ENCODE measurements around the gene COL12A1. TPM values are rescaled to one million over a fixed set of nuclear protein-coding genes. Genes with fewer than 3 reads are reported as not detected.

COL12A1 gene
- total RNA-seq, 1 experiment from 2014 or later, result 0.96 TPM

DNA sequence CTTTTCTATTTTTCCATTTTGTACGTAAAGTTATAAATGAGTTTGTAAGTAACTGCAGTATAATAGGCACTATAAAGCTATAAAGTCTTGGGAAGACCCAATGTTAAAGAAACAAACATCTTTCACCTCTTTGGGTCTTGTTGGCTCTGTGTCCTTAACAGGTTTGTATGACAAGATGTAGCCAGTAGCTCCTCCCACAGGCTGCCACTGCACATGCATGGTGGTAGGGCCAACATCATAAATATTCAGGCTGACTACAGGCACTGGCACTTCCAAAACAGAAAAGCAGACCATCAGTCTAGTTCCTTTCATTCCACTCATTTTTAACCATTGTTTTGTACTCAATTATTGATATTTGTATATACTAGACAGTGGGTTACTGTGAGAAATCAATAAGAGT is 59.9 kb downstream of the COL12A1 start:
- Histone ChIP-seq H2AFZ (ENCODE audit: low read length) (no peak overlapping the region), H3K18ac (ENCODE audit: insufficient read length, low read depth, low read length) (no peak overlapping the region), H3K27me3 (ENCODE audit: insufficient read depth, low read length) (no peaks in the 10 kb centered on the region), H3K23ac (ENCODE audit: insufficient read length, low read depth, low read length) (no peak overlapping the region), H4K5ac (ENCODE audit: insufficient read length, low read depth, low read length) (no peak overlapping the region), H3K79me1 (ENCODE audit: insufficient read depth, low read depth, low read length, poor library complexity, severe bottlenecking) (no peaks in the 10 kb centered on the region), H2BK120ac (ENCODE audit: low read depth, low read length, poor library complexity, severe bottlenecking) (no peak overlapping the region), H3K23me2 (ENCODE audit: insufficient read length, low read depth, low read length, poor library complexity, severe bottlenecking) (no peaks in the 10 kb centered on the region), H3K14ac (ENCODE audit: insufficient read depth, low read length) (no peak overlapping the region), H4K91ac (ENCODE audit: insufficient read length, low read depth, low read length) (no peak overlapping the region), H4K20me1 (ENCODE audit: control insufficient read depth, insufficient read depth, insufficient read length) (no peaks in the 10 kb centered on the region), H3K9me3 (ENCODE audit: control insufficient read depth, low read depth, low read length) (no peaks in the 10 kb centered on the region), H2BK15ac (ENCODE audit: low read depth, low read length) (no peak overlapping the region), H3K79me2 (ENCODE audit: insufficient read depth, low read length) (no peaks in the 10 kb centered on the region), H3K4me2 (ENCODE audit: insufficient read depth, insufficient read length, low read length) (no peak overlapping the region), H2BK12ac (ENCODE audit: insufficient read length, low read depth, low read length) (no peak overlapping the region), H4K8ac (replicated peaks; ENCODE audit: insufficient read length, low read depth, low read length) (no peak overlapping the region), H2BK20ac (ENCODE audit: low read depth, low read length, poor library complexity, severe bottlenecking) (no peak overlapping the region), H3K4me1 (ENCODE audit: insufficient read depth, low read length) (no peaks in the 10 kb centered on the region), H3K27ac (ENCODE audit: insufficient read length, low read depth, low read length) (no peak overlapping the region), H3K56ac (ENCODE audit: insufficient read length, low read depth, low read length) (no peak overlapping the region), H2AK5ac (ENCODE audit: insufficient read length, low read length) (no peak overlapping the region), H2BK5ac (ENCODE audit: insufficient read length, low read length) (no peak overlapping the region), H3K9ac (ENCODE audit: extremely low read depth, insufficient read length, low read length) (no peak overlapping the region), H3T11ph (ENCODE audit: low read length) (no peak overlapping the region), H3K4ac (ENCODE audit: low read depth, low read length) (no peak overlapping the region)
- no peaks in the 10 kb centered on the region for H3K36me3 Mint-ChIP-seq (ENCODE audit: insufficient read depth in 1 of 3, low read depth in 3 of 3)
- no peak for DNase-seq
- H3K4me1 Mint-ChIP-seq, result no peaks in the 10 kb centered on the region
- no peaks in the 10 kb centered on the region for H3K9me3 Mint-ChIP-seq
- no peak overlapping the region for H3K27ac Mint-ChIP-seq
- H3K4me3 Mint-ChIP-seq, result no peak overlapping the region
- no peaks in the 10 kb centered on the region for H3K27me3 Mint-ChIP-seq (ENCODE audit: low read depth)
- peak; percentile 43 for TF ChIP-seq CTCF (conservative IDR thresholded peaks at IDR 0.05)
- WGBS (ENCODE audit: extremely low coverage, insufficient read length, low lambda C conversion rate), result no CpG with 5 or more reads among the region's 1 CpG

All from H9 (cell line).